Cerebellar cortex (tissue), 1 donor: ENCODE measurements around the gene TLCD3B.

ENCODE experiments used
- DNase-seq: peaks from one replicate; pipeline ENCODE4 v3.0.0-alpha.2; 2015; ENCODE audit warnings: low spot score

Gene TLCD3B

DNA sequence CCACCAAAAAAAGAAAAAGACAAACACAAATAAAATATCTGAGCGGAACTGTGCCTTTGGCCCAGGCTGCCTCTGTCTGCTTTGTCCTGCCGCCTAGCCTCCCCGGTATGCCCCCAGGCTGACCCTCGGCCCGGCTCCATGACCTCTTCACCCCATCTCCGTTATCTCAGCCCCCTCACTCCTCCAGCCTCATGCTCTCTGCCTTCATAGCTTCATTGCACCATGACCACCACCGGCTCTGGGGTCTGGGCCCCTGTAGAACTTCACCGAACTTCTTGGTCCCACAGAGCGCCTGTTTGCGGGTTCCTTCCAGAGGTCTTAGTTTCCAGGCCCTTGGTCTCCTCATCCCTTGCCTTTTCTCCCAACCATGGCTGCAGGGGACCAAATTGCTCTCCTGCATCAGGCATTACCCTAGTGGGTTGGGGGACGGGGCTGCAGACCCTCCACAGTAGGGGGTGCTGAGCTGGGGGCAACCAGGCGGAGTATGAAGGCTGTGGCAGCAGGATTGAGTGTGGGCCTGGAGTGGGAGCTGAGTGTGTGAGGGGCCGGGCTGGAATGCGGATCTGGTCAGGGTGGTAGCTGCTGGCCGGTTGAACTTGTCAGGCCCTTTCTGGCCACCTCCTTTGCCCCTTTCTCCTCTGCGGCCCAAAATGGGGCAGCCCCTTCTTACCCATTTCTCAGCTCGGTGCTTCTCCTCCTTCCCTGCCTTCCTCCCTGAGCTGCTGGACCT, 42.6 kb downstream of the TLCD3B start:
- DNase-seq = no peak

- DNase-seq = no peak
Observed at GRCh38 chr16:29987371-29988085, 43.5 kb downstream of the TLCD3B start.

DNA sequence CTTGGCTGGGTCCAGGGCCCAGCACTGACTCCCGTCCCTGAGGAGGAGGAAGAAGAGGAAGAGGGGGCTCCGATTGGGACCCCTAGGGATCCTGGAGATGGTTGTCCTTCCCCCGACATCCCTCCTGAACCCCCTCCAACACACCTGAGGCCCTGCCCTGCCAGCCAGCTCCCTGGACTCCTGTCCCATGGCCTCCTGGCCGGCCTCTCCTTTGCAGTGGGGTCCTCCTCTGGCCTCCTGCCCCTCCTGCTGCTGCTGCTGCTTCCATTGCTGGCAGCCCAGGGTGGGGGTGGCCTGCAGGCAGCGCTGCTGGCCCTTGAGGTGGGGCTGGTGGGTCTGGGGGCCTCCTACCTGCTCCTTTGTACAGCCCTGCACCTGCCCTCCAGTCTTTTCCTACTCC, 44.1 kb downstream of the TLCD3B start:
- DNase-seq = no peak

- DNase-seq = no peak
Observed at GRCh38 chr16:29986231-29986630, 44.8 kb downstream of the TLCD3B start.

- DNase-seq = no peak
Observed at GRCh38 chr16:29985271-29985811, 45.7 kb downstream of the TLCD3B start.

- no peak for DNase-seq
Observed at GRCh38 chr16:29984764-29985147, 46.3 kb downstream of the TLCD3B start.

DNA sequence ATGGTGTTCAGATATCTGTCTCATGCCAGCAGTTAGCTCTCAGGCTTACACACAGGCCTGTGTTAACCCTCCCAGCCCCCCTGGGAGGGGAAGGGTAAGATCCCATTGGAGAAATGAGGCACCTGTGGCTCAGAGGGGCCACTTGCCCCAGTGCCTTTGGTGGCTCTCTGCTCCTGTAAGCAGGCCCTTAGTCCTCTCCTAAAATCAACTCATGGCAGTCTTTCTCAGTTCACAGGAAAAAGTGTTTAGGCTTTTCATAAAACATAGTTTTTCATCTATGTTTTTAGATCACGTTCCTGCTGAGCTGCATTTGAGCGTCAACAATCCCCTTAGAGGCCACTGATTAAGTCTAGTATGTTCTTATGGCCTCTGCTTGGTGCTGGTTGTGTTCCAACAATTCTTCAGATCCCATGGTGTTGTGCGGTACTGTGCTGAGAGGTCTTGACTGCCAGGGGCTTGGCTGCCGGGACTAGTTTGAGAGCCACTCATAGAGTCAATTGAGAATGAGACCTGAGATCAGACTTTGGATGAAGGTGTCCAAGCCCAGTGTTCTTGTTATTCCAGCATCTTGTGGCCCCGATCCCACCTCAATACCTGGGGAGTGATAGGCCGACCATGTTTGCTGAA, 46.8 kb downstream of the TLCD3B start:
- no peak for DNase-seq

GRCh38 chr16:29983420-29984136, 47.5 kb downstream of the TLCD3B start:
- DNase-seq = no peak

GRCh38 chr16:29982560-29983419, 48.3 kb downstream of the TLCD3B start:
- no peak for DNase-seq

- no peak for DNase-seq
Observed at GRCh38 chr16:29978564-29979270, 52.4 kb downstream of the TLCD3B start.

GRCh38 chr16:29978081-29978480, 53.0 kb downstream of the TLCD3B start:
- no peak for DNase-seq

GRCh38 chr16:29977063-29977825, 53.8 kb downstream of the TLCD3B start:
- no peak for DNase-seq

DNA sequence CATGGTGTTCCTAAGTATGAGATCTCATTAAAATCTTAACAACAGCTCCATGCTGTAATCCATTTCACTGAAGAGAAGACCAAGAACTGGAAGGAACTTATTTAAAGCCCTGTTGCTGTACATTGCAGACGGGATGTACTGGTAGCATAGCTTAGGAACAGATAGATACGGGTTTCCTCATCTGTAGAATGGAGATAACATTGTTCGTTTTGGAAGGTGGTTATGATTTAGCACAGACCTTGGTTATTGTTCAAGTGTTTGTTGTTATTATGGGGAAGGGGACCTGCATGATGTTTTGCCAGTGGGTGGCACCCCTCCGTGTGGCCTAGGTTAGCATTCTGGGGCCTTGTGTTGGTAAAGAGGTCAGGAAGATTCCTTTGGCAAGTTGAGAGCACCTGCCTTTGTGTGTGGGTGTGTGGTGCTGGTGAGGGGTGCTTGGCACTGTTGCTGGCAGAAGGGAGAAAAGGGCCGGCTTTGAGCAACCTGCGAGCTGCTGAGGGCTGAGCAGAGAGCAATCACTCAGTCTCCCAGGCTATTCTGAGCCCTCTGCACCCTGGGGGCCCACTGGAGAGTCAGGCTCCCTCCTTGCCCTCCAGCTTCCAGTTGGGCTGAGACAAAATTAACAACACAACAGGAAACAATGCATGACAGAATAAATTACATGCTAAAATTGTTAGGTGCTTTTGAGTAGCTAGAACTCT, 55.1 kb downstream of the TLCD3B start:
- DNase-seq = no peak

GRCh38 chr16:29975134-29975538, 55.9 kb downstream of the TLCD3B start:
- no peak for DNase-seq
